ENCODE measurements around the gene NSMCE1.

The NSMCE1 gene

DNA sequence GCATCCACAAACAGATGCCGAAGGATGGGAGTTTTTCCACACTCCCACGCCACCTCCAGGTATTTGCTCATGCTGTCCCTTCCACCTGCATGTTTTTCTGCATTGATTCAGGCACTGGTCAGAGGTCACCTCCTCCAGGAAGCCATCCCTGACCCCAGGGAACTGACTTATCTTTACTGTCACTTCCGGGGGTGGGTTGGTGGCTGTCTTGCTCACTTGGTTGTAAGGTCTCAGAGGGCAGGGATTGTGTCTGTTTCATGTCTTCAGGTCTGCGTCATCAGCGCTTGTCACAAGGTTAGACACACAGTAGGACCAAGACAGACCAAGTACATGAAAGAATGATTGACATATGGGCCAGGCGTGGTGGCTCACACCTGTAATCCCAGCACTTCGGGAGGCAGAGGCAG, 43.3 kb upstream of the NSMCE1 start:
- H4K20me1 ChIP-seq (ENCODE audit: insufficient read depth, low read length), result no peaks in the 10 kb centered on the region
- no peak overlapping the region for H3K4me2 ChIP-seq (ENCODE audit: low read length)
- H3K27ac ChIP-seq (ENCODE audit: low read depth, low read length, poor library complexity, severe bottlenecking), result no peak overlapping the region
- no peaks in the 10 kb centered on the region for H3K9me2 ChIP-seq (ENCODE audit: low read depth, low read length)
- H3K9ac ChIP-seq (ENCODE audit: low read length), result no peak overlapping the region
- TF ChIP-seq, protein P1, sequence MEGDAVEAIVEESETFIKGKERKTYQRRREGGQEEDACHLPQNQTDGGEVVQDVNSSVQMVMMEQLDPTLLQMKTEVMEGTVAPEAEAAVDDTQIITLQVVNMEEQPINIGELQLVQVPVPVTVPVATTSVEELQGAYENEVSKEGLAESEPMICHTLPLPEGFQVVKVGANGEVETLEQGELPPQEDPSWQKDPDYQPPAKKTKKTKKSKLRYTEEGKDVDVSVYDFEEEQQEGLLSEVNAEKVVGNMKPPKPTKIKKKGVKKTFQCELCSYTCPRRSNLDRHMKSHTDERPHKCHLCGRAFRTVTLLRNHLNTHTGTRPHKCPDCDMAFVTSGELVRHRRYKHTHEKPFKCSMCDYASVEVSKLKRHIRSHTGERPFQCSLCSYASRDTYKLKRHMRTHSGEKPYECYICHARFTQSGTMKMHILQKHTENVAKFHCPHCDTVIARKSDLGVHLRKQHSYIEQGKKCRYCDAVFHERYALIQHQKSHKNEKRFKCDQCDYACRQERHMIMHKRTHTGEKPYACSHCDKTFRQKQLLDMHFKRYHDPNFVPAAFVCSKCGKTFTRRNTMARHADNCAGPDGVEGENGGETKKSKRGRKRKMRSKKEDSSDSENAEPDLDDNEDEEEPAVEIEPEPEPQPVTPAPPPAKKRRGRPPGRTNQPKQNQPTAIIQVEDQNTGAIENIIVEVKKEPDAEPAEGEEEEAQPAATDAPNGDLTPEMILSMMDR (IDR thresholded peaks at IDR 0.05; ENCODE audit: low read length), result no peak
- TF ChIP-seq EZH2 (IDR thresholded peaks at IDR 0.05; ENCODE audit: borderline replicate concordance, low read length), result no peak
- H3K4me1 ChIP-seq (ENCODE audit: insufficient read depth, low read length, severe bottlenecking), result peaks cover 25% of the 10 kb centered on the region
- H3K79me2 ChIP-seq (ENCODE audit: insufficient read depth, low read length), result peaks cover 25% of the 10 kb centered on the region; the same call in 1 of the 2 replicates
- no peaks in the 10 kb centered on the region for H3K27me3 ChIP-seq (ENCODE audit: insufficient read depth, low read length)
- peaks cover 9% of the 10 kb centered on the region for H3K9me3 ChIP-seq (ENCODE audit: low read length)
- H2AFZ ChIP-seq (ENCODE audit: low read length), result no peak overlapping the region
- H3K36me3 ChIP-seq (ENCODE audit: insufficient read depth, low read length), result peaks cover 8% of the 10 kb centered on the region
- no peak overlapping the region for H3K4me3 ChIP-seq (ENCODE audit: low read depth, low read length, poor library complexity, severe bottlenecking)
- H3F3A ChIP-seq (ENCODE audit: insufficient read depth, low read length), result no peaks in the 10 kb centered on the region; the same call in 1 of the 2 replicates

DNA sequence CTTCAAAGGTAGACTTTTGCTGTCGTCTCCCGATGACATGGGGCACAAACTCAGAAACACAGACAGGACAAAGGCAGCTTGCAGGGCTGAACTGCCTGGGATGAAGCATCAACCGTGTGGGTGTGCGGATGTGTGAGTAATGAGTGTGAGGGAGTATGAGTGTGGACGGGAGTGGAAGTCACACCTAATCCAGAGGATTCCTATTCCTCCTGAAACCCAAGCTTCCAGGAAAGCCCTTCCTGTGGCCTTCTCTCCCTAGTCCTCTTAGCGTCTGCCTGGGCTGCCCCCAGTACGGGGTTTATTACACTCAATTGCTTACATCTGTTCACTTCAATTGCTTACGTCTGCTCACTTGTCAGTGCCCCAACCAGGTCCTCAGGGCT, 42.9 kb upstream of the NSMCE1 start:
- H3K27me3 ChIP-seq (ENCODE audit: insufficient read depth, low read length), result no peaks in the 10 kb centered on the region
- no peak overlapping the region for H2AFZ ChIP-seq (ENCODE audit: low read length)
- H3K27ac ChIP-seq (ENCODE audit: low read depth, low read length, poor library complexity, severe bottlenecking), result no peak overlapping the region
- peaks cover 23% of the 10 kb centered on the region for H3K4me1 ChIP-seq (ENCODE audit: insufficient read depth, low read length, severe bottlenecking)
- H3K4me3 ChIP-seq (ENCODE audit: low read depth, low read length, poor library complexity, severe bottlenecking), result no peak overlapping the region
- no peaks in the 10 kb centered on the region; the same call in 1 of the 2 replicates for H3F3A ChIP-seq (ENCODE audit: insufficient read depth, low read length)
- TF ChIP-seq, protein P1 (IDR thresholded peaks at IDR 0.05; ENCODE audit: low read length), result no peak
- no peak for TF ChIP-seq EZH2 (IDR thresholded peaks at IDR 0.05; ENCODE audit: borderline replicate concordance, low read length)
- H3K79me2 ChIP-seq (ENCODE audit: insufficient read depth, low read length), result peaks cover 23% of the 10 kb centered on the region; the same call in 1 of the 2 replicates
- no peak overlapping the region for H3K4me2 ChIP-seq (ENCODE audit: low read length)
- H3K36me3 ChIP-seq (ENCODE audit: insufficient read depth, low read length), result peaks cover 8% of the 10 kb centered on the region
- no peaks in the 10 kb centered on the region for H3K9me2 ChIP-seq (ENCODE audit: low read depth, low read length)
- no peak overlapping the region for H3K9ac ChIP-seq (ENCODE audit: low read length)
- peaks cover 9% of the 10 kb centered on the region for H3K9me3 ChIP-seq (ENCODE audit: low read length)
- H4K20me1 ChIP-seq (ENCODE audit: insufficient read depth, low read length), result no peaks in the 10 kb centered on the region

DNA sequence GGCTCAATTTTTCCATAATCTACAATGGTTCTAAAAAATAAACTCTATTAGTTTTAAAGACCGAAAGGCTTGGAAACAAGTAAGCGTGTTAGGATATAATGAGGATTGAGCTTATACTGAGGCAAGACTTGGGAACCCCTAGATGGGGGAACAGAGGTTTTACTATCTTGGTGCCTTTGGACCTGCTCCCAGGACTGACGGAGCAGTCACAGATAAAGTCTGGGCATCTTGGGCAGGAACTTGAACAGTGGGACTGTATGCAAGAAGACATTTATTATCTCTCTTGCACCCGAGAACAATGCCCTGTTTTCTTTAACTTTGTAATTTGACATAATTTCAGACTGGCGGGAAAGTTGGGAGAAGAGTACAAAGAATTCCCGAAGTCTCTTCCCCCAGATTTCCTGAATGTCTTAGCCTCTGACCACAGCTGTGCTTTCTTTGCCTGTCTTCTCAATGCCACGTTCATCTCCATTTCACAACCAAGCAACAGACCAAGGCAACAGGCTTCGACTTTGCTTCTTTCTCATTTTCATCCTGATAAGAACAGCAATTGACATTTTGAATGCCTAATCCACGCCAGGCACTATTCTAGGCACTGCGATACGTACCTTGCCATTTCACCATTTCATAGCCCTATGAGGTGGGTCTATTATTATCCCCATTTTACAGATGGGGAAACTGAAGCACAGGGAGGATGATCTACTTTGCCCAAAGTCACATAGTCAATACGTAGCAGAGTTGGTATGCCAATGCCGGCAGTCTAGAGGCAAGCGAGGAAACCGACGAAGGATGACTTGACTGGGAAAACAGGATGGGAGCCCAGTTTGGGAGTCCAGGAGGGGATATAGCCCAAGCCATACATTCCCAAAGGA, 42.2 kb upstream of the NSMCE1 start:
- H3K27me3 ChIP-seq (ENCODE audit: insufficient read depth, low read length), result no peaks in the 10 kb centered on the region
- H3K9ac ChIP-seq (ENCODE audit: low read length), result no peak overlapping the region
- TF ChIP-seq EZH2 (IDR thresholded peaks at IDR 0.05; ENCODE audit: borderline replicate concordance, low read length), result no peak
- TF ChIP-seq, protein P1 (IDR thresholded peaks at IDR 0.05; ENCODE audit: low read length), result no peak
- H3K9me2 ChIP-seq (ENCODE audit: low read depth, low read length), result no peaks in the 10 kb centered on the region
- H3K4me3 ChIP-seq (ENCODE audit: low read depth, low read length, poor library complexity, severe bottlenecking), result no peak overlapping the region
- no peak overlapping the region for H3K4me2 ChIP-seq (ENCODE audit: low read length)
- no peaks in the 10 kb centered on the region; the same call in 1 of the 2 replicates for H3F3A ChIP-seq (ENCODE audit: insufficient read depth, low read length)
- no peak overlapping the region for H2AFZ ChIP-seq (ENCODE audit: low read length)
- H3K79me2 ChIP-seq (ENCODE audit: insufficient read depth, low read length), result peaks cover 17% of the 10 kb centered on the region; the same call in 1 of the 2 replicates
- no peak overlapping the region for H3K27ac ChIP-seq (ENCODE audit: low read depth, low read length, poor library complexity, severe bottlenecking)
- H4K20me1 ChIP-seq (ENCODE audit: insufficient read depth, low read length), result no peaks in the 10 kb centered on the region
- H3K4me1 ChIP-seq (ENCODE audit: insufficient read depth, low read length, severe bottlenecking), result peaks cover 17% of the 10 kb centered on the region
- H3K36me3 ChIP-seq (ENCODE audit: insufficient read depth, low read length), result peaks cover 5% of the 10 kb centered on the region
- H3K9me3 ChIP-seq (ENCODE audit: low read length), result peaks cover 9% of the 10 kb centered on the region

Data from OCI-LY1 (cell line).